NCI-H128 (cell line): ENCODE data around the gene QSOX2.

ENCODE experiments used
- DNase-seq: peaks from one replicate; lab custom pipeline; 2025; ENCODE audit not compliant: unreplicated experiment; lab: John Stamatoyannopoulos, UW

Gene QSOX2, protein sequence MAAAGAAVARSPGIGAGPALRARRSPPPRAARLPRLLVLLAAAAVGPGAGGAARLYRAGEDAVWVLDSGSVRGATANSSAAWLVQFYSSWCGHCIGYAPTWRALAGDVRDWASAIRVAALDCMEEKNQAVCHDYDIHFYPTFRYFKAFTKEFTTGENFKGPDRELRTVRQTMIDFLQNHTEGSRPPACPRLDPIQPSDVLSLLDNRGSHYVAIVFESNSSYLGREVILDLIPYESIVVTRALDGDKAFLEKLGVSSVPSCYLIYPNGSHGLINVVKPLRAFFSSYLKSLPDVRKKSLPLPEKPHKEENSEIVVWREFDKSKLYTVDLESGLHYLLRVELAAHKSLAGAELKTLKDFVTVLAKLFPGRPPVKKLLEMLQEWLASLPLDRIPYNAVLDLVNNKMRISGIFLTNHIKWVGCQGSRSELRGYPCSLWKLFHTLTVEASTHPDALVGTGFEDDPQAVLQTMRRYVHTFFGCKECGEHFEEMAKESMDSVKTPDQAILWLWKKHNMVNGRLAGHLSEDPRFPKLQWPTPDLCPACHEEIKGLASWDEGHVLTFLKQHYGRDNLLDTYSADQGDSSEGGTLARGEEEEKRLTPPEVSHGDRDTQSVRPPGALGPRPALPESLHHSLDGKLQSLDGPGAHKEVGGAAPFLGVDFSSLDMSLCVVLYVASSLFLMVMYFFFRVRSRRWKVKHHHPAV

DNA sequence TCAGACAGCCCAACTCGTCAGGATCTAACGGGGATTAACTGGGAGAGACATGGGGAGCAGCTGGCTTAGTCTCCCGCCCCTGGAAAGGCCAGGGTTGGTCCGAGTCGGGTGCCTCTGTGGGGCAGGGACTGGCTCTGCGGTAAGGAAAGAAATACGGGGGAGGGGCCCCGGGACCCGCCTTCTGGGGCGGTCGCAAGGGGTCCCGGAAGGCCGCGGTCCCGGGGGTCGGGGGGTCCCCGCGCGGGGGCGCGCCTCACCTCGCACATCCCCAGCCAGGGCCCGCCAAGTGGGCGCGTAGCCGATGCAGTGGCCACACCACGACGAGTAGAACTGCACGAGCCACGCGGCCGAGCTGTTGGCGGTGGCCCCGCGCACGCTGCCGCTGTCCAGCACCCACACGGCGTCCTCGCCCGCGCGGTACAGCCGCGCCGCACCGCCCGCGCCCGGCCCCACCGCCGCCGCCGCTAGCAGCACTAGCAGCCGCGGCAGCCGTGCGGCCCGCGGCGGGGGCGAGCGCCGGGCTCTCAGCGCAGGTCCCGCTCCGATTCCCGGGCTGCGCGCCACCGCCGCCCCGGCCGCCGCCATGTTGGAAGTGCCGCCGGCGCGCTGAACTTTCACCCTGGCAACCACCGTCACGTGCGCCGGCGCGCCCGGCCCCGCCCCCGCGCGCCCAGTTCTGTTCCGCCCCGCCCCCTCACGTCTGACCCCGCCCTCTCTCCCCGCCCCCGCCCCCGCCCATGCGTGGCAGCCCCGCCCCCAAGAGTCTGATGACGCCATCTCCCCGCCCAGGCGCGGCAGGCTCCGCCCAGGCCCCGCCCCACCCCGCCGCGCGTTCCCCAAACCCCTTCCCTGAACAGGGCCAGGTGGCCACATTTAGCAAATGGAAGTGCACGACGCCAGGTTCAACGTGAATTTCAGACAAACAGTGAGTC lies at the start of gene QSOX2:
Gene QSOX2, minus strand, starts transcription at position 594 of the 932 bp plus-strand sequence. Its CDS starts 9 bp downstream, at position 585.
- DNase-seq: peak; percentile 64

DNA sequence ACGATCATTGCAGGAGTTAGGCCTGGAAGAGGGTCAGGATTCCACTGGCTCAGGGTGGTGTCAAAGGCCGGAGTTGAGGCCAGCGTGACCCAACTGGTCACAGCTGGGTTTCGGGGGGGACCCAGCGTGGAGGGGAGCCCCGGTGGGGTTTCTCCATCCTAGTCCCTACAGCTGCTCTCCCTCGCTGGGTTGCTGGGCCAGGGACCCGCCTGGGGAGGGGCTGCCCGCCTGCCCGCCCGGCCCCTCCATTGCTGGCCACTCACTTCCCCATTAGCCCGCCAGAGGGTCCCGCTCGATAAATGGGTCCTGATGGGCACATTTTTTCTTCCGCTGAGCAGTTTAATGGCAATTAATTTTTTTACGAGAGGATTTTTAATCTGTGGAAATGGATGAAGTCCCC lies 49.4 kb upstream of the QSOX2 start:
- no peak for DNase-seq

DNA sequence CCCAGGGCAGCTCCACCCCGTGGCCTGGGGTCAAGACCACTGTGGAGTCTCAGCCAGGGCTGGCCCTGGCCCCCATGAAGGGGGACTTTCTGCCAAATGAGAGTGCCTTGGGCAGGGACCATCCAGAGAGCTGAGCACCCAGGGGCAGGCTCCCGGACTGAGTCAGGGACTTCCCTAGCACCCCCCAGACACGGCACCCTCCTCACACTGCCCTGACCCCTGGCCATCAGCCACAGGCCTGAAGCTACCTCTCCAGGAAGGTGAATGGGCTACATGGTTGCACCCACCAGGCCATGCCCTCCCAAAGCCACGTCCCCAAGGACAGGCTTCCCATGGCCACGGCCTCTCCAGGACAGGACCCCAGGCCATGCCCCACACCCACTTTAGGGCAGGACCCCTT lies 48.8 kb upstream of the QSOX2 start:
- DNase-seq: no peak

DNA sequence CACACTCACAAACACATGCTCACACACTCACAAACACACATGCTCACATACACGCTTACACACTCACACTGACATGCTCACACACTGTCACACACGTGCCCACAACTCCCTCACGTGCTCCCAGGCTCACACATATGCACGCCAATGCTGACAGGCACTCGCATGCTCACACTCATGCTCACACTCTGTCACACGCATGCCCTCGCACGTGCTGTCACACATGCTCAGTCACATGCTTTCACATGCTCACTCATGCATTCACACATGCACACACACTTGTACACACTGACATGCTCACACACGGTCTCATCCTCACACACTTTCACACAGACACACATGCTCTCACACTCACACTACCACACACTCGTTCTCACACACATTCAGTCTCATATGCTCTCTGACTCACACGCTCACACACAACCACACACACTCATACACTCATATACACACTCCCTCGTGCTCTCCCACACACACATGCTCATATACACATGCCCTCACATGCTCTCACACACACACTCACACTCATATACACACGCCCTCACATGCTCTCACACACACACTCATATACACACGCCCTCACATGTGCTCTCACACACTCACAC lies 48.0 kb upstream of the QSOX2 start:
- no peak for DNase-seq

DNA sequence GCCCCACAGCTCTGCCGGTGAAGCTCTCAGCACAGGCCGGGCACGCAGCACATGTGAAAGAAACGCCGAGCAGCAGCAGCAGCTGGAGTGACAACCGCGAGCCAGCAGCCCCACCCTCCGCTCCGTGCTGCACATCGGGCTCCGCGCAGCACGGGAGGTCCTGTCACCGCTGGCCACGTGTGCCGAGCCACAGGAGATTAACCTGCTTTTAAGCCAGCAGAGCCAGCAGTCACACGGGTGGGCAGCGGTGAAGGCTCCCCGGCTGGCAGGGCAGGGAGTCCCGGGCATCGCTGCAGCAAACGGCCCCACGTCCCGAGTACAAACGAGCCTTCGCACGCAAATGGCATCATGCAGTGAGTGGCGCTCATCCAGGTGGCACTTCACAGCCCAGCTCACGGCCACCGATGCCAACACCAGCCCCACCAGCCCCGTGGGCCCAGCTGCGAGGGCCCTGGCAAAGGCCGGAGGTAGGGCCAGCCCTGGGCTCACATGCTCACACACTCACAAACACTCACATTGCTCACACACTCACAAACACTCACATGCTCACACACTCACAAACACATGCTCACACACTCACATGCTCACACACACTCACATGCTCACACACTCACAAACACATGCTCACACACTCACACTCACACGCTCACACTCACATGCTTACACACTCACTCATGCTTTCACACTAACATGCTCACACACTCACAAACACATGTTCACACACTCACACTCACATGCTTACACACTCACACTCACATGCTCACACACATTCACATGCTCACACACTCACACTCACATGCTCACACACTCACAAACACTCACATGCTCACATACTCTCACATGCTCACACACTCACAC lies 47.2 kb upstream of the QSOX2 start:
- DNase-seq: no peak

DNA sequence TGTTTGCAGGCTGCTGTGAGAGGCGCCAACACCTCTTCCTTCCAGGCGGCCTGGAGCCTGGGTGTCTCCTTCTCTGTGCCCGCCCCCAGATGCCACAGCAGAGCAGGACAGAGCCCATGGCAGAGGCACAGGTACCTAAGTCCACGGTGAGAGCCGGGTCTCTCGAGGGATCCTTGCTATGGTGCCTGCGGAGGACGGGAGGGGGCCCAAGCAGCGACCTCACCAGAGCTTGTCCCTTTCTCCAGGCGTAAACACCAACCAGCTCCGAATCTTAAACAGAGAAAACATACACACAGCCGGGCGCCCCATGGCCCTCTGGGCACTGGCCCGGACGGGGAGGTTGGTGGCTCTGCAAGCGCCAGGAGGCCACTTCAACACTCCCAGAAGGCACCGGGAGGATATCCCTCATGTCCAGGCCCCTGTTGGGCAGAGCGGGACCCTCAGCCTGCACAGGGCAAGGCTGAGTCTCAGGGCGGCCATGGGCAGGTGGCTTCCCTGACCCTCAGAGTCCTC lies 46.5 kb upstream of the QSOX2 start:
- no peak for DNase-seq

DNA sequence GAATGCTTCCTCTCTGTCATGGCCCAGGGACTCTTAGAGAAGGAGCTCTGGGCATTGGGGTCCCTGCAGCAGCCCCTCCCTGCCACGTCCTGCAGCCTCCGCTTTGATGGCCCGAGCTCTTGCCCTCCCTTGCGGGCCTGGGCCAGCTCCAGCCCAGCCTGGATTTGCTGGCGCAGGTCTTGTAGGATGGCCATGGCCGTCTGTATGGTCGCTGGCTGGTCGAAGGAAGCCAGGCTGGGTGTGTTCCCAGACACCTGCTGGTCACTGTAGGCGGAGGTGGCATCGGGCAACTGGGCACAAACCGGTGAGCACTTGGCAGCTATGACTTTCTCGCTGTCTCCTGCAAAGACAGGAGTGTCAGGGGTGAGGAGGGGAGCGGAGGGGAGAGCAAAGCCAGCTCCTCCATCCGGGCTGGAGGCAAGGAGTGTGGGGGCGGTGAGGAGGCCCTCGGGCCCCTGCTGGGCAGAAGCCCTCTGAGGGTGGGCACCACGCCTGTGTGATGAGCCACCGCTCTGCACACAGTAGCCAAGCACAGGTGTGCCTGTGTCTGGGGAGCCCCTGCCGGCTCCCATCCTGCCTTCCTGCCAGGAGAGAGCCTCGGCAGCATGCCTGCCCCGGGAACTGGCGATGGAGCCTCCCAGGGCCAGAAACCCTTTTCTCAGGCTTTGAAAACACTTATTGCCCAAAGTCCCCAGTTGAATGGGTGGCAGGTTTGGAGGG lies 45.9 kb upstream of the QSOX2 start:
- DNase-seq: no peak

DNA sequence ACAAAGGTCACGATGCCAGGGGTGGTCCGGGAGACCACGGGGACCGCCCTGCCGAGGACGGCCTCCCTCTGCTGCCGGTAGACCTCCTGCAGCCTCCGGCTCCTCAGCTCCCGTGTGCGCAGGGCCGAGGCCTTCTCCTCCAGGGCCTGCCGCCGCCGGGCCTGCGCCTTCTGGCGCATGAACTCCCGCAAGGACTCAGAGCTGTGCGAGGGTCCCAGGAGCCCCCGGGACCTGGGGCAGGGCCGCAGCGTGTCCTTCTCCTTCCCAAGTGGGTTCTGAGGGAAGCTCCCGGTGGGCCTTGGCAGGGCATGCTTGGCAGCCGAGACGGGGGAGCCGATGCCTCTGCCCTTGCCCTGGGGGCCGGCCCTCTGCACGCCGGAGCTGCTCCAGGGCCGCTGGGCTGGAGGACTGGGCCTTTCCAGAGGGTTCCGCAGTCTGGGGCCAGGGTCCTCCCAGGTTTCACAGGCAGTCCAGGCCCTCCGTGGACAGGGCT lies 44.9 kb upstream of the QSOX2 start:
- no peak for DNase-seq

DNA sequence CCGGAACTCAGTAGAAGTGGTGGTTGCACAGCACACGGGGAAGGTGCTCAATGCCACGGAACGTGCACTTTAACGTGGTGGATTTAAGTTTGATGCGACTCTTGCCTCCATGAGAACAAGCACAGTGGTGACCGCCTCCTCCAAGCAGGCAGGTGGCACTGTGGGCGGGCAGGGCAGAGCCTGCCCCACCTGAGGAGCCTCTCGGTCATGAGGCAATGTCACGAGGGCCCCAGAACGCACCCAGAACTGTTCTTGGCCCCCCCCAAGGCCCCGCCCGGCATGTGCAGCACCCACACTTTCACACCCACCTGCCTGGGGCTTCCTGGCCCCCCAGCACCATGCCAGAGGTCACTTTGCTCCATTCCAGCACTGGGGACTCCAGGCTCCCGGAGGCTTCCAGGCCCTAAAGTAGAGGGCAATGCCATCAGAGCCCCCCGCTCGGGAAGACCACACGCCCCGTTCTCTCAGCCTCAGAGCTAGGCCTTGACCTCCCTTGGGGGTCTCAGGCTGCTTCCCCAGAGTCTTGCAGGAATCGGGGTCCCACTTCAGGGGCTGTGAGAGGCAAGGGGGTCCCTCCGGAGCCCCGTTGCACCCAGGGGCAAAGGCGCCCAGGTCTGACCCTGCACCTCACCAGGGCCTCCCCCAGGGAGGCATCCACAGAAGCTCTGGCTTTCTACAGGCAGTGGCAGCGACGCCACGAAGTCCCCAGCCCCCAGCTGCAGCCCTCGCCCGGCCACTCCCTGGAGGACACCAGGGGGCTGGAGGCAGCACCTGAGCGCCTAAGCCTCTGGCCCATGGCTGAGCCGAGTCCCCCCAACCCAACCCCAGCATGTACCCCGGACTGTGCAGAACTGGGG lies 44.3 kb upstream of the QSOX2 start:
- no peak for DNase-seq

DNA sequence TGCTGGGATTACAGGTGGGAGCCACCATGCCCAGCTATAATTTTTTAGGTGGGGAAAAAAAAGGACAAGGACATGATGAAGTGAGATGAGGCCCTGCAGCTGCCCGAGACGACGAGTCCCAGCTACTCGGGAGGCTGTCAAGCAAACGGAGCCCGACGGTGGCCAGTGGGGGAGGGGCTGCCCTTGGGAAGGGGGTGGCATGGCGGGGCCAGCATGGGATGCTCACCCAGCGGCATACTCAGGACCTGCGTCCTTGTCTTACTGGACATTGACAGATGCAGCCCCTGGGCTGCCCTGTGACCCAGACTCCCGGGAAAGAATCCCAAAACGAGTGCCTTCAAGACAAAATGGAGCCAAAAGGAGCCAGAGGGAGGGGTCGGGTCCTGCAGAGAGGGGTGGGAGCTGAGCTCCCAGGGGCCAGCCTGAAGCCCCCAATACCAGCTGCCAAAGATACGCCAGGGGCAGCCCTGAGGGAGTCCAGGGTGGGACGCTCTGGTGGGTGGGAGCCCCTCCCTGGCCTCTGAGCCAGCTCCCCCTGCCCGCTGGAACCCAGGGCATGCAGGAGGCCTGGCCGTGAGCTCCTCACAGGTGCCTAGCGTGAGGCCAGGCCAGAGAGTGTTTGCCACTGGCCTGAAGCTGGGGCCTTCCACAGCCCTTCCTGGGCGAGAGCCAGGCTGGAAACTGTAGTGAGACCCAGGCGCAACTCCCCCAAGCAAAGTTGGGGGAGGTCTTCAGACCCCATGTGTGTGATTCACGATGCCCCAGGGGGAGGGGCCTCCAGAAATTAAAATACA lies 42.5 kb upstream of the QSOX2 start:
- no peak for DNase-seq

DNA sequence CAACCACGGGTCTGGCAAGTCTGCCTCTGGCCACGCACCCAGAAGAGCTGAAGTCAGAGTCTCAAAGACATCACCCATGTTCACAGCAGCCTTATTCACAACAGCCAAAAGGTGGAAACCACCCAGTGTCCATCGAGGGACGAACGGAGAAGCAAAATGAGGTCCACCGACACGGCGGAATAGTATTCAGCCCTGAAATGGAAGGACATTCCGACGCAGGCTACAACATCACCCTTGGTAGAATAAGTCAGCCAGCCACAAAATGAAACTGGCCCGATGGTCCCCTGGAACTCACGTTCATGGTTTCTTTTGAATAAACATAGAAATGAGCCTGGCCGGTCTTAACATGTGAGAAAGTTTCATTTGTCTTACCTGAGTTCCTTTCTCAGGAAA lies 41.4 kb upstream of the QSOX2 start:
- DNase-seq: no peak

DNA sequence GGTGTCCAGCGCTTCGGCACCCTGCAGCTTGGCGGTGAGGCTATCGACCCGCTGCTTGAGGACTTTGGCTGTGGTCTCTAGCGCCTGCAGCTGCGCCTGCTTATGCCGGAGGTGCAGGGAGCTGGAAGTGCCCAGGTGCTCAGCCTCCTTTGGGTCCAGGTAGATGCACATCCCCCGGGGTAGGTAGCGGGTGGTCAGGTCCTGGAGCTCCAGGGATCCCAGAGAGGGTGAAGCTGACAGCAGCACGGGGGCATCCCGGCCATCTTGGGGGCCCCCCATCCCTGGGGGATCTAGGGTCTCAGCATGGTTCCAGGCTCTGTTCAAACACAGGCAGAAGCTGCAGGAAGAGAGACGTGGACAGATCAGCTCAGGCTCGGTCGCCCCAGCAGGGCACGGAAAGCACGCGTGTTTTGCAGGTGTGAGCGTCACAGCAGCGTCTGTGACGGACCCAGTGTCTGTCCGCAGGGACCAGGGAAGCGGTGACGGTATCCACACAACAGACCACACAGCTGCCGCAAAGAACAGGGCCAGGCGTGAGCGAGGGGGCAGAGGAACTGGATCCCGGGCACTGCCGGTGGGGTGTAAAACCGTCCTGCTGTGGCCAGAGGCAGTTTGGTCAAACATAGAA lies 40.9 kb upstream of the QSOX2 start:
- DNase-seq: no peak

DNA sequence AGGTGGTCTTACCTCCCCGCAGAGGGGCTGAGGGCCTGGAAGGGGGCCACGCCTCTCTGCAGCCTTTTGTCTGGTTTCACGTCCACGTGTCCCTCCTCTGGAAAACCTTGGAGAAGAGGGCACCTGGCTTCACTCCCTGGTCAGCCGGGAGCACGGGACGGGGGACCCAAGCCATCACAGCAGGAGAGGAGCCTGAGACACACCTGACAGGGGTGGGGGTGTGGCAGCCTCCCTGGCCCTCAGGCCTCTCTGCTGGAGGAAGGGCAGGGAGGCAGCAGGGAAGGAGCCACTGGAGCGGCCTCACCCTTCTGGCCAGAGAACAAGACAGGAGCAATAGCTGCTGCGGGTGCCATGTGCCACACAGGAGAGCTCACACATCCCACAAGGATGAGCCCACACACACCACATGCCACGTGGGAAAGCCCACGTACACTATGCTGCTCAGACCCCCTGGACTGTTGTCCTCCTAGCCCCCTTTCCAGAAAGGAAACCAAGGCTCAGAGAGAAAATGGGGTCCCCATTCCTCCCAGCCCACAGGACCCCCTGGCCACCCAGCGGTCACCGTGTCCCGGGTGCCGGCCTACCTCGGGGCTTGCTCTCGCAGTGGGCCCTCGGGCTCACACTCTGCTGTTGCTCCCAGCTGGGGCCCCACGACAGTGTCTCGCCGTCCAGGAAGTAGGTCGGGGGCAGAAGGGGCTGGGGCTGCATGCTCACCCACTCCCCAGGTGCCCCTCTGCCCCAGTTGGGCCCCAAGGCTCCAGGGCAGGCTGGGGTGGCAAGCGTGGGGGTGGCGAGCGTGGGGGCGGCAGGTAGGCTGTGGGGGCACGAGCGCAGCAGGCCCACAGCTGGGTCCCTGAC lies 40.1 kb upstream of the QSOX2 start:
- no peak for DNase-seq

DNA sequence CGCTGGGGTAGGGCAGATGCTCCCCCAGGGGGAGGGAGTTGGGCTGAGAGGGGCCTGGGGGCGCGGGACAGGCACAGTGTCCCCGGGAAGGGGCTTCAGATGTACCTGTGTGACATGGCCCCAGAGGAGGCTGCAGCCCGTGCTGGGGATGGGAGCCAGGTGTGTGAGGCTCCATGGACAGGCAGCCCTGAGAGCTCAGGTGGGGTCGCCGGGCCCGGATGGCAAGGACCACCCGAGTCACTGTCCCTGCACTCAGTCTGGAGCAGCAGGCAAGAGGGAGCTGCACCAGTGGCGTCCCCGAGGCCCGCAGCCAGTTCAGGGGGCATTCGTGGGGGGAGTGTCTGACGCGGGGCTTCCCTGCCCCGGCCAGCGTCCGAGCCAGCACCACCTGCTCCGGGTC lies 39.3 kb upstream of the QSOX2 start:
- no peak for DNase-seq

DNA sequence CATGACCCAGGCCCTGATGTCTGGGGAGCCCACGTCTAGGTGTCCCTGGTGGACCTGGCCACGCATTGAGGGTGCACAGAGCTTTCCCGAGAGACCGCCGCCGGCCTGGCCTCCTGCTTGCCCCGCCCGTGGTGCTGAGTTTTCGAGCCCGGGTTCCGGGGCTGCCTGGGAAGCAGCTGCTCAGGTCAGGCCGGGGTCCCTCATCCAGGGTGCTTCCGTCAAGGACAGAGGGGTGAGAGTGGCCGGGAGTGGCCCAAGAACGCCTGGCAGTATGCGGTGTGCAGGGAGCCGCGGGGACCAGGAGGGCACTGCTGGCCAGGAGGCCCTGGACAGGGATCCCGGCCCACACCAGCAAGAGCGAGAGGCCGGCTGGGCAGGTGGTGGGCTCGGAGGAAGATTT lies 38.7 kb upstream of the QSOX2 start:
- DNase-seq: no peak
